H1 (cell line): ENCODE measurements around the gene ZNF362. TPM values are rescaled to one million over a fixed set of nuclear protein-coding genes. Genes with fewer than 3 reads are reported as not detected.

Source experiments
- CHD2 ChIP-seq: IDR thresholded peaks from 2 replicates; pipeline ENCODE4 v1.6.1; 2012; ENCODE audit warnings: low read length, improper control_type of control experiment
- RAD21 ChIP-seq, 2 experiments: IDR thresholded peaks in 1 of 2; conservative IDR thresholded peaks in 1 of 2; 2 replicates each; pipeline ENCODE4 v1.6.1; 2011; ENCODE audit warnings: low read depth in 2 of 2, low read length in 2 of 2, improper control_type of control experiment in 1 of 2, inconsistent platforms in 1 of 2, mild to moderate bottlenecking in 1 of 2, moderate library complexity in 1 of 2
- polyA plus RNA-seq, 7 experiments: library from polyadenylated mRNA; depleted of rRNA in 3 of 7; stranded (reverse) in 5 of 7; unstranded in 2 of 7; fragments of >200 nt in 5 of 7; fragments of 200-250 nt in 2 of 7; gene quantifications; 1 replicate in 5 of 7; 2 replicates in 1 of 7; 4 replicates in 1 of 7; pipeline versions ENCODE4 v1.2.1 to v1.2.3, GENCODE V29; 2011 to 2013; ENCODE audit warnings: missing spikeins in 2 of 7, mixed read lengths in 2 of 7
- total RNA-seq: library from RNA; stranded (reverse); fragmentation: NEBNext Ultra II Directional; extraction: Animal tissue kit (Norgen Biotek cat#: 25700); gene quantifications from 2 replicates; pipeline ENCODE4 v1.2.1, GENCODE V29; 2021
- TF ChIP-seq, protein P1 (sequence below): IDR thresholded peaks from 2 replicates; pipeline ENCODE4 v1.6.1; 2012; ENCODE audit warnings: inconsistent platforms

The ZNF362 gene
- total and polyA plus RNA-seq, 2 of the 8 experiments (the other 6 are each of a cell fraction or from before 2014, with no cell fraction given): 24.2 to 27.8 TPM

DNA sequence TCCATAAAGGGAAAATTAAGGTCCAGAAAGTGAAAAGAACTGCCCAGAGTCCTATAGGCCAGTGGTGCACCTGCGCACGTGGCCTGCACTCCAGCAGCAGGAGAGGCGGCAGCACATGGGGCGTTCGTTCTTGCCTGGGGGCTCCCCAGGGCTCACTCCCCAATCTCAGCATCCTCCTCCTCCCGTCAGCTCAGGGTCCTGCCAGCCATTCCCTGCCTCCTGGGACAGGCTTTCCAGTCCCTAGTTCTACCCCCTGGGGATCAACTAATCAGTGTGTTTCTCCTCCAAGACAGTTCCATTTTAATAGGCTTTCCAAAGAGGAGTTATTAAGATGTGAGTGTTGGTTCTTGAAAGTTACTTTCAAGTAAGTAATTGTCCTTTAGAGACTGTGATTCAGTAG, 65.8 kb downstream of the ZNF362 start (continued):
- TF ChIP-seq, protein P1, sequence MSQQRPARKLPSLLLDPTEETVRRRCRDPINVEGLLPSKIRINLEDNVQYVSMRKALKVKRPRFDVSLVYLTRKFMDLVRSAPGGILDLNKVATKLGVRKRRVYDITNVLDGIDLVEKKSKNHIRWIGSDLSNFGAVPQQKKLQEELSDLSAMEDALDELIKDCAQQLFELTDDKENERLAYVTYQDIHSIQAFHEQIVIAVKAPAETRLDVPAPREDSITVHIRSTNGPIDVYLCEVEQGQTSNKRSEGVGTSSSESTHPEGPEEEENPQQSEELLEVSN: no peak
- no peak for TF ChIP-seq CHD2
- no peak for TF ChIP-seq RAD21 (IDR thresholded peaks at IDR 0.05 in 1 of 2, conservative IDR thresholded peaks at IDR 0.05 in 1 of 2; ENCODE audit: low read depth in 2 of 2, low read length in 2 of 2)
